Left cardiac atrium (tissue), 4 donors: ENCODE data around the gene GLRA1. TPM values are rescaled to one million over a fixed set of nuclear protein-coding genes. Genes with fewer than 3 reads are reported as not detected.
A peak's percentile ranks its signal among the peaks of the same experiment; 100 is the strongest.

Source experiments
- ATAC-seq, 2 donors: fragments of 200-7000 bp; cut with Tn5 transposase; one replicate each; pipeline ENCODE4 v1.9.1; 2020; ENCODE audit warnings: mild to moderate bottlenecking in 2 of 2, moderate library complexity in 2 of 2
- DNase-seq: peaks from one replicate; pipeline ENCODE4 v3.0.0-alpha.2; 2020
- intact Hi-C, 2 donors: fragments of 100-400 bp; cut with DNase I; formaldehyde crosslinking; loops; one replicate each; pipeline versions ENCODE4 v1.14.1 to v1.15.1; 2022 to 2023
- long read RNA-seq: library from polyadenylated mRNA; unstranded; transcript quantifications from one replicate; pipeline ENCODE4 v2.0.0, GENCODE V29; 2021
- total RNA-seq, 2 donors: library from RNA; stranded (reverse); fragmentation: NEBNext Ultra II Directional; extraction: Animal tissue kit (Norgen Biotek cat#: 25700); gene quantifications; one replicate each; pipeline ENCODE4 v1.2.1, GENCODE V29; 2021
- donor health status: DM: no; HTN: yes; CAD: no.
- donor health status: DM: no; HTN: yes; CAD: no; lungs with severe emphysema.
- donor health status: DM: yes; HTN: yes; CAD: no.
- donor health status: Dilated cardiomyopathy.

The GLRA1 gene
- total RNA-seq: not detected
- long read RNA-seq: 0 reads

DNA sequence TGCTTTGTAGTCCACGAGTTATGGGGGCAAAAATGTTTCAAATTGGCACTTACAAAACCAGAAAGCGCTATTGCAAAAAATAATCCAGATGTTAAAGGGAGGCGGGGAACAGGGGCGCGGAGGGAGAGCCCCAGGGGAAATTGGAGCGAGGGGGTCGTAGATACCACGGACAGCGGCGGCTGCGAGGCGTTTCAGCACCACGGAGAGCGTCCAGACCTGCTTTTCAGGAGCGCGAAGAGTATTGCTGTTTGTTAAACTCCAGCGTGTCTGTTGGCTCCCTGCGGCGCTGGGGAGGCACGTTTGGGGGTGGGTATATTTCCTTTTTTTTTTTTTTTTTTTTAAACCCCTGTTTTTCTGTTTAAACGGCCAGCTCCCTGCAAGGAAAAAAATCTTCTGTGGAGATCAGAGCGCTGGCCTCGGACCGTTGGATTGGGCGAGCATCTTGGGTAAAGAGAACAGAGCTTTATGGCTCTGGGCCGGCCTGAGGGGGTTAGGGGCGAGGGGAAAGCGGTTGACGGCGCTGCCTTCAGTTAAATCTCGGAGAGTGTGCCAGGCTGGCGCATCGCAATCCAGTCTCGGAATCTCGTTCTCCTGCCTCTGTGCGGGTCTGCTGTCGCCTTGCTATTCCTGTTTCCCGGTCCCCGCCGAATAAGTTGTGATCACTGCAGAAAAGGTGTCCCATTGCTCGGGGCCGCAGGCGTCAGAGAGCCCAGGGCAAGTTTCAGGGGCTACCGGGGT, at the start of gene GLRA1:
GLRA1 (minus strand) TSS at position 288 of the 738 bp plus-strand sequence. CDS start 302 bp downstream, outside the sequence.
- ATAC-seq (peak; percentile 49 to 71), DNase-seq (peak; percentile 64)
- intact Hi-C loops: no loop called here

DNA sequence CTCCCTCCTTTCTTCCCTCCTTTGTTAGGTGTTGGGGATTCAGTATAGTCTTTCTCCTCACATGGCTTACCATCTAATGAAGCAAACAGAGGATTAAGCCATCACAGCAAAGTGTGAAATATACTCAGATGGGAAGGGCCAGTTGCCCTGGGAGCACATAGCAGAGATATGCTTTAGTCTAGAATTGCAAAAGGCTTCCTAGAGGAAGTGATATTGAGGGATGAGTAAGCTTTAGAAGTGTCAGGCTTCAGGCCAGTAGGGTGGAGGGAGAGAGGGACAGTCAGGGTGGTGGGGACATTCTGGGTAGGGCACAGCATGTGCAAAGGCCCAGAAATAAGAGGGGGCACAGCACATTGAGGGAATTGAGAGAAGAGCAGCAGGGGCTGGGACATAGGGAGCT, 46.2 kb upstream of the GLRA1 start:
- intact Hi-C loops: no loop called here
- no peak for ATAC-seq

DNA sequence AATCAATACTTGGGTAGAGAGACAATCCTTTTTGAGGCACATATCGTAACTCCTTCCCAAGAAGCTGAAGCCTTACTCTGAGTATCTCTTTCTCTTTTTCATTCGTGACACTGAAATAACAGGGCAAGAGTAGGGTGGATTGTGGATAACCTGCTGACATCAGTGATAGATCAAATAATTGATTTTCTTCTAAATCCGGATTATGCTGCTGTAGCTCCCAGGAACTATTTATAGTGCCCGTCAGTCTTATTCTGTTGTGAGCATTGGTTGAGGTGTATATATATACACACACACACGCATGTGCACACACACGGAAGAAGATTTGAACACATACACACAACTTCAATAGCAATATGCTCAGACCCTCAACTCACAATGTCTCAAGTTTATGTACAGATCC, 43.2 kb upstream of the GLRA1 start:
- ATAC-seq: no peak
- no peak for DNase-seq
- intact Hi-C loops: no loop called here

More for the DNA sequence above, 46.2 kb upstream of the GLRA1 start:
- DNase-seq: no peak

DNA sequence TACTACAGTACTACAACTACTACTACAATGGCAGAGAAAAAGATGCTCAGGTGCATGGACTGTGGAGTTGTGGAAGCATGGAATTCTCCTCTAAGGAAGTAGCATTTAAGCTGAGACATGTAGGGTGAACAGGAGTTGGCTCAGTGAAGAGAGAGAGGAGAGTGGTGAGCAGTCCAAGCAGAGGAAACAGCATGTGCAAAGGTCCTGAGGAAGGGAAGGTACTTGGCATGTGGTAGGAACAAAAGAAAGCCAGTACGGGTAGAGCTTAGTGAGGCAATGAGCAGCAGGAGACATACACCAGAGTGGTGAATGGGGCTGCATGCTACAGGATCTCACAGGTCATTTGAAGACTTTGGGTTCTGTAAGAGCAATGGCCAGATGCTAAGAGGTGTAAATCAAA, 41.4 kb upstream of the GLRA1 start:
- intact Hi-C loops: no loop called here
- DNase-seq (no peak), ATAC-seq (no peak)

DNA sequence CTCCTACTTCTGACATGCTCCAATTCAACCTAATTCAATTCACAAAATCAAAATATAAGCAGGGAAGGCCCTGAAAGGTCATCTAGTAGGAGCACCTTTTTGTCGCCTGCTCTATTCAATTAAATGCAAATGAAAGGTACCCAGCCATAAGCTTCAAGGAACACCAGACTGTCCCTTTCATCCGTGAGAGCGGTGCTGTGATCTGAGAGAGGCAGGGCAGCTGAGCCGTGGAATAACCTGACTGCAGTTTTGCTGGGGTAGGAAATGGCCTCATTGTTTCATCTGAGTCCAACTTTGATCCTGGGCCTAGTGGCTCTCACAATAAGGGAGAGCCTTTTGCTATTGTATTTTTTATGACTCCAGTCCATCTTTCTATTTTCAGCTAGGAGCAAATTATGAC, 39.8 kb upstream of the GLRA1 start:
- DNase-seq (no peak), ATAC-seq (no peak)
- intact Hi-C loops: no loop called here

DNA sequence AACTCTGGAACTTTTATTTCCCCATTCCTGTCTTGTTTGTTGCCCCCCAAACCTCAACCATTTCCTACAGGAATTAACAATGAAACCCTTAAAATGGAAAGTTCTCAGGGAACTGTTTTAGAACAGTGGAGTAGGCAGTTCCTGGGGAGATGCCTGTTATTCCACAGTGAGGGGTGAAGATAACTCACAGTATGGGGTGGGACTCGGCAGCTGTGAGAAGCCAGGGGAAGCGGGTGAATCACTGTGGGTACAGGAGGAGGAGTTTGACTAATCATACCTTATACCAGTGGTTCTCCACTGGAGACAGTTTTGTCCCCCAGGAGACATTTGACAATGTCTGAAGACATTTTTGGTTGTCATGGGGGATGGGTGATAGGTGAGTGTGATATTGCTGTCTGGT, 36.9 kb upstream of the GLRA1 start:
- no peak for DNase-seq
- ATAC-seq: no peak
- intact Hi-C loops: no loop called here

DNA sequence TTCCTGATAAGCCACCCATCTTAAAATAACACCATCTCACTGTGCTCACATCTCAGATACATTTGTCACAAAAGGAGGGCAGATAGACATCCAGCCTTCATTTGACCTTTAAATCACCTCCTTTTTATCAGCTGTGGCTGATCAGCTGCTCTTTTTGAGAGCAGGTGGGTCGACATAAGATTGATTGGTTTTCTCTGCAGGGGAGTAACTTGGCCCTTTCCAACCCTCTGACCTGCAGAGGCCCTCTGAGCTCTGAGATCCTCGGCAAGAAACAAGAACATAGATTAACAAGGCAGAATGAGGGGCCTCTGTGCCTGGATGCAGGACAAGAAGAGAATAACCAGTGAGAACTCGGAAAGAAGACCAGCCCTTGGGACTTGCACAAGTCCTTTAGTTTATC, 33.5 kb upstream of the GLRA1 start:
- ATAC-seq (no peak), DNase-seq (no peak)
- intact Hi-C loops: no loop called here

DNA sequence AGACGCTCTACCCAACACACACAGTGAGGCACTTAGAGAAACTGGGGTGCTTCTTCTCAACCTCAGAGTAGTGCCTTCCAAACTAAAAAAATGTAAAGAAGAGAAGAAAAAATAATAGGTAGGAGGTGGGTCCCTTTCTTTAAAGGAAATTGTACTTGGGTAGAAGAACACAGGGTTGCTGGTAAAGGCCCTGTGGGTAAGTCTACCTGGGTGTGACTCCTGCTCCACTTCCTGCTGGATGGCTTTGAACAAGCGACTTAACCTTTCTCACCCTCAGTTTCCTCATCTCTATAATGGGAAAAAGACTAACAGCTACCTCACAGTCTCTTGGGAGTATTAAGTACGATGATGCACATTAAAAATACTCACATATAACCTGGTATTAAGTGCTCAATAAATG, 32.1 kb upstream of the GLRA1 start:
- intact Hi-C loops: no loop called here
- ATAC-seq: no peak

DNA sequence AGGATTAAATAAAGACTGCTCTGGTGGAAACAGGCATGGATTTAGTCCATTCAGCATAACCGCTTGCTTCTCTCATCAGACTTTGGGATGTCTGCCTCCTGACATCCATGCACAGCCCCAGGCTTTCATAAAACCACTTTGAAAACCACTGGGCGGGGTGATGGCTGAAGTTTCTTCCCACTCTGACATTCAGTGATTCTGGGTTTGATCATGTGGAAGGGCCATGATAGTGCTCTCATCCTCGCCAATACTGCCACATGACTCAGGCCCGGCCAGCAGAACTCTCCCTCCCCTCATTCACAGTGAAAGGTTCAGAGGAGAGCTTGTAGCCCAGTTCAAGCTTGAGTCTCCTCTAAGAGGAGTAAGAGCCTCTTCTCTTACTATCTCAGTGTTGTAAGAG, 29.6 kb upstream of the GLRA1 start:
- no peak for ATAC-seq
- intact Hi-C loops: no loop called here
- no peak for DNase-seq

More for the DNA sequence above, 32.1 kb upstream of the GLRA1 start:
- DNase-seq: no peak

DNA sequence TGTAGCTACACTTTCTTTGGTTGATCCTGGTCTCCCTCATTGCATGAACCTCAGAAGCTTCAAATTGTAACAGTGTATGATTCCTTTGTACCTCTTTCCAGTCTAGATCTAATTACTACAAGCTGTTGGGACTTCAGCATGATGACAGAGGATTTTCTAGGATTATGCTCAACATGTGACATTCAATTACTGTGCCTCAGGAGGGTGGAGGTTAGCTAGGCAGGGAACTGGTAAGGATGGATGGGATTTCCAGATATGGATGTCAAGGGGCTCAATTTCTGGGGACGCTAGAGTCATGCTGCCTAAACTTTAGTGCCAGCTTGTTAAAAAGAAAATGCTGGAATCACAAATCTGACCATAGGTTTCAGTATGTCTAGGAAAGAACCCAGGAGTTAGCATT, 29.2 kb upstream of the GLRA1 start:
- DNase-seq (no peak), ATAC-seq (no peak)
- intact Hi-C loops: no loop called here

DNA sequence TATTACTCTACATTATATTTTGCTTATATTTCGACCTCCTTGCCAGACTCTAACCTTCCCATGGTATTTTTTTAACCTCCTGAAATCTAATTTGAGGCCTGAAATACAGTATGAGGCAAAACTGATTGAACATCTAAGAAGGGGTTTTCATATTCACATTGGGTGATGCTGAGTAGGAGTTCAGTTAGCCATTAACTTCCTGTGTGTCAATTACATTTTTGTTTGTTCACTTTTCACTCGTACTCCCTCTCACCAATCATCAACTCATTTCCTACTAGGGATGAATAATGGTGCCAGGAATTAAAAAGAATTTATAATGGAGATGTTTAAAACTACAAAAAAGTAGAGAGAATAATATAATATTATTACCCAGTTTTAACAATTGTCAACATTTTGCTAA, 27.6 kb upstream of the GLRA1 start:
- ATAC-seq: no peak

DNA sequence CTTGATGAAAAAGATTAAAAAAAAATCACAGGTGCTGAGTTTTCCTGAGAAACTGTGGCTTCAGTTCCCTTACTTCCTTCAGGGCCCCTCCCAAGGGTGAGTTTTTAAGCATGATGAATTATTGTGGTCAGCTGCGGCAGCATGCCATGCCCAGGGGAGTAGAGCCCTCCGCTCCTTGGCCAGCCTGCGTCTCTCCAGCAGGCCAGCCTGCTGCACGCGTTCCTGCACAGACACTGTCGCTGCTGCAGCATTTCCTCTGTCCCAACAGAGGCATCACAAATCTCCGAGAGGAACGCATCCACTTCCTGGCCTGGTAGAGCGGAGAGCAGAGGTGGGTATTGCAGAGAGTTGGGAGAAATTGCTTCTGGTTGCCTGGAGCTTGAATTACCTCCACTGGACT, 26.1 kb upstream of the GLRA1 start:
- intact Hi-C loops: no loop called here
- ATAC-seq (no peak), DNase-seq (no peak)

More for the DNA sequence above, 27.6 kb upstream of the GLRA1 start:
- intact Hi-C loops: no loop called here
- DNase-seq: no peak

DNA sequence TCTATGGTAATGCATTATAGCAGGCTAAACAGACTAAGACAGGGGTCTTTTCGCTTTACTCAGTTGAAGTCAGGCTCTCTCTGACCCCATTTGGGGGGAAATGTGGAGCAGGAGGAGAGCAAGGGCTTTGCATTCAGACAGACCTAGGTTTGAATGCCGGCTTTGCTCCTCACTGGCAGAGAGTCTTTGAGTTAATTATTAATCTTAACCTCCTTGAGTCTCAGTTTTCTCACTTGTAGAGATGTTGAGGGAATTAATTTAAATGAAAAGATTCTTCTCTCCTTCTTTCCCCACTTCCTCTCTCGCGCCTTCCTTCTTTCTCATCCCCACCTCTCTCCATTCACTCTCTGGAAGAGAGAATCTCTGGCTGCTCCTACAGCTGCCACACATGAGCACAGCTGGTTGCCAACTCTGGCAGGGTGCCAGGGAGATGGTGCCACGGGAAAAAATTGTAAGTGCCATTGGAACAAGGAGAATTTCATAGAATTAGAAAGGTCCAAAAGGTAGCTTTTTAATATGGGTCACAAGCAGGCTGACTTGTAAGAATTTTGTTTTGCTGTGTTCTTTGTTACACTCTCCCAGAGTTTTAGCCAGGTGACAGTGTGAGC, 25.2 kb upstream of the GLRA1 start:
- intact Hi-C loops: no loop called here
- no peak for DNase-seq
- no peak for ATAC-seq

DNA sequence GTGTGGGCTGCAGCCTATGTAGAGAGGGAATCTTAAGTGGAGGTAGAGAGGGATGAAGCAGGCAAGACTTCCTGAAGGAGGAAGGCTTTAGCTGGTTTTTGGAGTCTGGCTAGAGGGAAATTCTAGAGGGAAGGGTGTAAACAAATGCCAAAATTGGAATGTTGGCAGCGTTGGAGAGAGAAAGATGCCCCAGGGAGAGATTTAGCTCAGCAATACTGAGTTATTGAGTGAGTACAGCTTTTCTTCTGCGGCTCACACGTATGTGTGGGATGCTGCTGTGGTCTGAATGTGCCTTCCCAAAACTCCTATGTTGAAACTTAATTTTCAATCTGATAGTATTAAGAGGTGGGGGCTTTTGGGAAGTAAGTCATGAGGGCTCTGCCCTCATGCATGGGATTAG, 24.5 kb upstream of the GLRA1 start:
- ATAC-seq (no peak), DNase-seq (no peak)
- intact Hi-C loops: no loop called here

DNA sequence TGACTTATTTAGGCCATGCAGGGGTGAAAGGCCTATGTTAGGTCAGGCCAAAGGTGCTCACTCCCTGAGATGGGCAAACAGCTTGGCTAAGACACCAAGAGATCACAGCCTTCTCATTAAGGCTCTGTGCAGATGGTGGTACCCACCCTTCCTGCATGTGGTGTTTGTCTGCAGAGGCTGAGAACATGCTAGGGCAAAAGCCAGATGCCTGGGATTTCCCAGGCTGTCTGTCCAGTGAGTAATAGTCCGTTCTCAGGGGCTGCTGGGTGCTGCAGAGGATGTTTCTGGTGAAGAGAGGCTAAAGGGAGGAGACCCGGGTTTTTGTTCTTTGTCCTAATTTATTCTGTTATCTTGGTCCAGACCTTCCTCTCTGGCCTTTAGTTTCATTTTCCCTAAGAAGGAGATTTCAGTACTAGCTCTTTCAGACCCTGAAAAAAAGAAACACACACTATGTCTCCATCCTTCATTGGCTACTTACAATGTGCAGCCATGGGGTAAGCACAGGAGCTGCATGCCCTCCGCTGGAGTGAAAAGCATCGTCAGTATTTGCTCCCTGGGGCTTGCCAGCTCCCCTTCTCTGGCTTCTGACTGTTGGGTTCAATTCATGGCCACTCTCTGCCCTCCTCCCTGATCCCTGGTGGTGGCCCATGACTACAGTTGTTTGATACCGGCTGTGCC, 23.4 kb upstream of the GLRA1 start:
- ATAC-seq (no peak), DNase-seq (no peak)
- intact Hi-C loops: no loop called here

DNA sequence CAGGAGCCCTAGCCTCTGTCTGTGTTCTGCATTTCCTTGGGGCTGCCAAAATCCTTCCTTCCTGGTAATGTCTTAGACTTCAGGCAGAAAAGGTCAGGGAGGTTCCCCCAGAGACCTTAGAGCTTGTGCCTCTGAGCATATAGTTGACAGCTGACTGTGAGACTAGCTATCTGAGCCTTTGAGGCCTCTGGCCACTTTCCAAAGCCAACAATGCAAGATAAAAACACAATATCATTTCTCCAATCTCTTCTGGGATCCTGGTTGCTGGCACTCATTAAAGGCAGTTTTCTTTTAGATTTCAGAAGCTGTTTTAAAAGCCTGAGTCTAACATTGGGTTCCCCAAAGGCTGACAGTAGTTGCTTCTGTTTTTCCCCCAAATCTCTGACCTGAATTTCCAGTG, 13.2 kb upstream of the GLRA1 start:
- no peak for DNase-seq
- intact Hi-C loops: no loop called here
- ATAC-seq: no peak

DNA sequence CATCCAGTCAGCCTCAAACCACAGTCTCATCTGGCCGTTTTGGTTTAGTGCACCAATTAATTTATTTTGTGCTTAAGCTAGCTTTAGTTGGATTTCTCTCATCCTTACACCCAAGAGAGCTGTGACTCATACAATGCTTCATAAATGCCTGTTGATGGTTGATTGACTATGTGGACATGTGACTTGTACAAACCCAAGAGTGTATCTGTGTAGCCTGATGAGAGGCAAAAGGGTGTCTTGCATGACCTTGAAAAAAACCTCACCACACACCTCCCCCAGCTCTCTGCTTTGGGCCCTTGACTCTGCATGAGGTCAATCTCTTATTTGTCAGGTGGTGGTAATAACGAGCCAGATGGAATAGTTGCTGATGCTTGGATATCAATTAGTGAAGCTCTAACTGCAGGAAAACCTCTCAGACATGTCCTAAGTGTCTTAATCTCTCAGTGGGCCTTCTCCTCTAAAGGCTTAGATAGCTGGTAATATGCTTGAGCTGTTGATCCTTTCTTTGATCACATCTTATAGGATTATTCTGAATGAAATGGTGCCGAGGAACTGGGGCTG, 10.6 kb upstream of the GLRA1 start:
- ATAC-seq: no peak
- DNase-seq: no peak
- intact Hi-C loops: no loop called here

DNA sequence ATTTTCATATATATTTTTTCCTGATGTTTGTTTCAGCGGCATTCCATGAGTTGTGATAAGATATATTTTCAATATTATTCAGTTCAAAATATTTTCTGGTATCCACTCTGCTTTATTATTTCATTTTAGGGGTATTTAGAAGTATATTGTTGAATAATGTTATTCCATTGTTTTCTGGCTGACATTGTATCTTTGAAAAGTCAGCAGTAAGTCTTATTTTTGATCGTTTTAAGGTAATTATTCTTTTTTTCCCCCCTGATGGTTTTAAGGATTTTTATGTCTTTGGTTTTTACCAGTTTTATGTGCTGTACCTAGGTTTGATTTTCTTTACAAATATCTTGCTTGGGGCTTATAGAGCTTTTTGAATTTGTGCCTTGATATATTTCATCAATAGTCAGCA, 6.6 kb upstream of the GLRA1 start:
- DNase-seq (no peak), ATAC-seq (no peak)
- intact Hi-C loops: no loop called here

DNA sequence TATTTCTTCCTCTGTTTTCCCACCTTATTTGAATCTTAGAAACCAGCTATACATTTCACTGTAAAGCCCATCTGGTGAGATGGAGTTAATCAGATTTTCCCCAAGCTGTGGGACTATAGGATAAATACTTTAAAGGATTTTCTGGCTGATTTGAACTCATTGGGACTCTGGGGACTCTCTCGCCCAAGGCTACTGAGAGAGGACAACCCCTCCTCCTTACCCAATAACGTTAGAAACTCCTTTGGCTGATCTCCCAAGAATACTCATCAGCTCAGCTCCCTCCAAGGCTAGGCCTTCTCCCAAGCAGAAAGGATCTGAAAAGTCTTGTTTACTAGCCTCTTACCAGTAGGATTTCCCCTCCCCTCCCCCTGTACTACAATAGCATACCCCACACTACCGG, 1.5 kb upstream of the GLRA1 start:
- intact Hi-C loops: no loop called here
- no peak for ATAC-seq
- DNase-seq: no peak

DNA sequence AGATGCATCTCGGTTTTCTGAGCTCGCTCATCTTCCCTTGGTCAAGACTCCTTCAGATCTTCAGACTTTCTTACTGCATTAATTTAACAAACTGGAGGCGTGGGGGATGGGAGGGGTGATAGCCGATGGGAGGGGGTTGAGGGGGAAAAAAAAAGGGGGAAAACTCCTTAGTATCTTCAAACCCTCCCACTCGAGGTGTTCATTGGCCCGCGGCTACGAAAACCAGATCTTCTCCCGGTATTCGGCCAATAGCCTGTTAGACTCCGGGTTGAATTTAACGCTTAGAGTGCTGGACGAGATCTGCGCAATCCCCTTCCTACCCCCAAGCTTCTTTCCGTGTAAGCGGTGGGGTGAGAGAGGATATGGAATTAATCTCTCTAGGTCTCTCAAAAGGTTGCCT, 689 bp upstream of the GLRA1 start:
- no peak for ATAC-seq
- intact Hi-C loops: no loop called here

More for the DNA sequence above, 689 bp upstream of the GLRA1 start:
- no peak for DNase-seq
